Activated CD8-positive, alpha-beta memory T cell treated with anti-CD3 and anti-CD28 coated beads, Interleukin-2, amount 10 ng/mL, durations not matched to agents 7 days and 5 days (primary cell): ENCODE measurements around the gene PTGER3. TPM values are rescaled to one million over a fixed set of nuclear protein-coding genes. Genes with fewer than 3 reads are reported as not detected.
"Not testable (repeated sequence)": the region's sequence is repeated elsewhere in the genome, so short reads cannot be mapped to it uniquely, and the experiment has no call there.

Source experiments
- ATAC-seq: fragments of 150-1000 bp; cut with Tn5 transposase; one replicate; pipeline ENCODE4 v1.10.0; 2021; ENCODE audit warnings: moderate library complexity
- CTCF ChIA-PET: fragments of 350-600 bp; sonication (Branson Sonifier 250); formaldehyde crosslinking; loops from one replicate; lab custom pipeline; 2021; ENCODE audit warnings: antibody characterized with exemption; lab: Charles Lee
- DNase-seq: peaks from one replicate; pipeline ENCODE4 v3.0.0-alpha.2; 2020
- H3K27ac Mint-ChIP-seq: one replicate; pipeline ENCODE4 v1.8.0; 2021; ENCODE audit warnings: mild to moderate bottlenecking, mixed read lengths
- H3K27me3 Mint-ChIP-seq: one replicate; pipeline ENCODE4 v1.8.0; 2021; ENCODE audit warnings: mixed read lengths
- H3K36me3 Mint-ChIP-seq: one replicate; pipeline ENCODE4 v1.8.0; 2021; ENCODE audit warnings: mild to moderate bottlenecking, mixed read lengths
- H3K4me1 Mint-ChIP-seq: one replicate; pipeline ENCODE4 v1.8.0; 2021; ENCODE audit warnings: mixed read lengths
- H3K4me3 Mint-ChIP-seq: one replicate; pipeline ENCODE4 v1.8.0; 2021; ENCODE audit warnings: mild to moderate bottlenecking, moderate library complexity, mixed read lengths
- H3K9me3 Mint-ChIP-seq: one replicate; pipeline ENCODE4 v1.8.0; 2022; ENCODE audit warnings: low read depth, mixed read lengths
- total RNA-seq, 2 experiments: library from RNA; stranded (reverse); gene quantifications; one replicate each; pipeline ENCODE4 v1.2.3, GENCODE V29; 2021

PTGER3 gene
- total RNA-seq, 2 experiments from 2014 or later = 0.06 to 0.80 TPM

DNA sequence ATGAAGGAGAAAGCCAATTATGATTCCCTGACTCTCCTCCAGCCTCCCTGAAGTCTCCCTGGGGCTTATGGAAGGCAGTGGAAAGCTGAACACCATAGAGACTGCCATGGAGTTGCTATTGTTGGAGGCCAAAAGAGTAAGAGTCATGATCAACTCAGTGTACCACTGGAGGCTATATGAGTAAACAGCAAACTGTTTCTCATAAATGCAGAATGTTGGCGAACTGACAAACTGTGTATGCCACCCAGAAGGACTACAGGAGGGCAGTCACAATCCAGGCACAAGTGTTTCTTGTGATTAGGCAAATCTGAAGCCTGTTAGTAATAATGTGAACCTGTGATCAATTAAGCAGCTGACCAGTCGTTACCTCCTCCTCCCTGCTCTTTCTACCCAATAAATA lies 62.3 kb downstream of the PTGER3 start:
- H3K27ac Mint-ChIP-seq, H3K27me3 Mint-ChIP-seq, H3K4me3 Mint-ChIP-seq, H3K9me3 Mint-ChIP-seq, H3K36me3 Mint-ChIP-seq, DNase-seq, ATAC-seq, CTCF ChIA-PET, H3K4me1 Mint-ChIP-seq: not testable (repeated sequence)

DNA sequence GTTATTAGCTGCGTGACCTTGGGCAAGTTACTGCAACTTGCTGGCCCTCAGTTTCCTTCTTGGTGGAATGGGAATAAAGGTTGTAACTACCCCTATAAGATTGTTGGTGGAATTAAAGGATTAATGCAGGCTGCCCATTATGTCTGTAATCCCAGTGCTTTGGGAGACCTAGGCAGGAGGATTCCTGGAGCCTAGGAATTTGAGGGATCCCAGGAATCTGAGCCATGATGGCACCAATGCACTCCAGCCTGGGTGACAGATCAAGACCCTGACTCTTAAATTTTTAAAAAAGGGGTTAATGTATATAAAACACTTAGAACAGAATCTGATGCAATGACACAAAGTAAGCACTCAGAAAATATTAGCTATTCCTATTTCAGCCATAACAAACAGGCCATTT lies 67.3 kb downstream of the PTGER3 start:
- Mint-ChIP-seq H3K36me3 (no peaks in the 10 kb centered on the region), H3K27me3 (peaks cover 10% of the 10 kb centered on the region), H3K27ac (no peak overlapping the region), H3K9me3 (no peaks in the 10 kb centered on the region), H3K4me1 (no peaks in the 10 kb centered on the region), H3K4me3 (no peak overlapping the region)
- DNase-seq (no peak), ATAC-seq (no peak)
- CTCF ChIA-PET = no interaction called here

DNA sequence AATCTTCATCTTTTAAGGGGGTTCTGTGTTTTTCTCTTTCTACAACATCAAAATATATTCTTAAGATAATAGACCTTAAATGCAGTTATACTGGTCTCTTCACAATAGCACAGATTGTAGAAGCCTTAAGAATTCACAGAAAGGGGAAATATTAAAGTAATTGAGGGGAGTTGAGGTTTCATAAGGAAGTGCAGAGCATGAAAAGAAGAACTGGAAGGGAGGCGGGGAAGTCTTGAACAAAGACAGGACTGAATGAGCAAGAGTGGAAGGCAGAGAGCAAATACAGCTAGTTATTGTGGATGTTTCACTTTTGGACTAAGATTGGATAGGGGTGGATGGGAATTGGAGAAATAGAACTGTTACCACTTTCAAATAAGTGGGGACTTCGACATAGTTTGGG lies 67.7 kb downstream of the PTGER3 start:
- Mint-ChIP-seq H3K4me3 (no peak overlapping the region), H3K4me1 (no peaks in the 10 kb centered on the region), H3K36me3 (no peaks in the 10 kb centered on the region), H3K27me3 (peaks cover 10% of the 10 kb centered on the region), H3K9me3 (no peaks in the 10 kb centered on the region), H3K27ac (no peak overlapping the region)
- ATAC-seq = no peak
- no peak for DNase-seq
- CTCF ChIA-PET = no interaction called here

- H3K27me3 Mint-ChIP-seq = peaks cover 10% of the 10 kb centered on the region
- H3K27ac Mint-ChIP-seq = no peak overlapping the region
- H3K4me1 Mint-ChIP-seq = no peaks in the 10 kb centered on the region
- H3K9me3 Mint-ChIP-seq = no peaks in the 10 kb centered on the region
- ATAC-seq (no peak), DNase-seq (no peak)
- no peaks in the 10 kb centered on the region for H3K36me3 Mint-ChIP-seq
- CTCF ChIA-PET = no interaction called here
- H3K4me3 Mint-ChIP-seq = no peak overlapping the region
Measured at GRCh38 chr1:70979313-70979712, 68.3 kb downstream of the PTGER3 start.

DNA sequence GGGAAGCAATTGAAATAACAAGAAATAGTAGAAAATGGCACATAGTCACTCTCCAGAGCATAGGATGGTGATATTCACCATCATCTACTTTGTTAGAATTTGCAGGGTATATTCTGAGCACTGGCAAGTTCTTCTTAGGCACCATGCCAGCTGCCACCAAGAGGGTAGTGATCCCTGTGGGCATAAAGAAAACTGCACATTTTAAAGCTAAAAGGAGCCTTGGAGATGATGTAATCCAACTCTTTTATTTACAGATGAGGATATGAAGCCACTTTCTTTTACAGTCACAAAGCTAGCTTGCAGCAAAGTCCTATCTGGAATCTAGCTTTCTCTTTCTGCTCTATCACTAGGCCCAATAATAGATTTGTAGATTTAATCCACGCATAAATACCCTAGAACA lies 69.0 kb downstream of the PTGER3 start:
- CTCF ChIA-PET = no interaction called here
- no peak overlapping the region for H3K4me3 Mint-ChIP-seq
- no peaks in the 10 kb centered on the region for H3K9me3 Mint-ChIP-seq
- H3K4me1 Mint-ChIP-seq = no peaks in the 10 kb centered on the region
- ATAC-seq (no peak), DNase-seq (no peak)
- no peaks in the 10 kb centered on the region for H3K36me3 Mint-ChIP-seq
- peaks cover 10% of the 10 kb centered on the region for H3K27me3 Mint-ChIP-seq
- H3K27ac Mint-ChIP-seq = no peak overlapping the region

DNA sequence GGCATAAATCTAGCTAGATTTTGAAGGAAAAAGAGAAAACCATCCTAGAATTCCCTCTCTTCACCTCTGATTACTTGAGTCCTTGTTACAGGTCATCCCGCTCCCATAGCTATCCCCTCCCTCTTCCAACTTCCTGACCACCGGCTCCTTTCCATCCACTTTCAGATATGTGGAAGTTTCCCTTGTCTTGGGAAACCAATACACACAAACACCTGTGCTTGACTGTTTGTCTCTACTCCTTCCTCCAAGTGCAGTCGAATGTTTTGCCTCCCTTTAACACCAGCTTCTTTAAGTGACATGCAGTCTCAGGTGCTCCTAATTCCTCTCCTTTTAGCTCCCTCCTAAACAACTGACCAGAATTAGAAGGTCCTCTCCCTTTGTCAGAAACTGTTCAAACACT lies 70.0 kb downstream of the PTGER3 start:
- ATAC-seq = no peak
- Mint-ChIP-seq H3K27ac (no peak overlapping the region), H3K9me3 (no peaks in the 10 kb centered on the region), H3K4me1 (no peaks in the 10 kb centered on the region), H3K27me3 (peaks cover 8% of the 10 kb centered on the region), H3K36me3 (no peaks in the 10 kb centered on the region), H3K4me3 (no peak overlapping the region)
- DNase-seq = no peak
- CTCF ChIA-PET = interaction anchor here (1.1 kb wide), 1 partner anchor 11 kb away, joined by 3 read pairs; no protein-coding TSS in a partner anchor

GRCh38 chr1:70977041-70977440 lies 70.6 kb downstream of the PTGER3 start:
- ATAC-seq = no peak
- Mint-ChIP-seq H3K27ac (no peak overlapping the region), H3K9me3 (no peaks in the 10 kb centered on the region), H3K36me3 (no peaks in the 10 kb centered on the region), H3K4me3 (no peak overlapping the region), H3K4me1 (no peaks in the 10 kb centered on the region), H3K27me3 (peaks cover 5% of the 10 kb centered on the region)
- CTCF ChIA-PET = interaction anchor here (1.1 kb wide), 1 partner anchor 12 kb away, joined by 3 read pairs; no protein-coding TSS in a partner anchor
- no peak for DNase-seq

GRCh38 chr1:70973754-70974153 lies 73.9 kb downstream of the PTGER3 start:
- CTCF ChIA-PET = no interaction called here
- no peak for ATAC-seq

DNA sequence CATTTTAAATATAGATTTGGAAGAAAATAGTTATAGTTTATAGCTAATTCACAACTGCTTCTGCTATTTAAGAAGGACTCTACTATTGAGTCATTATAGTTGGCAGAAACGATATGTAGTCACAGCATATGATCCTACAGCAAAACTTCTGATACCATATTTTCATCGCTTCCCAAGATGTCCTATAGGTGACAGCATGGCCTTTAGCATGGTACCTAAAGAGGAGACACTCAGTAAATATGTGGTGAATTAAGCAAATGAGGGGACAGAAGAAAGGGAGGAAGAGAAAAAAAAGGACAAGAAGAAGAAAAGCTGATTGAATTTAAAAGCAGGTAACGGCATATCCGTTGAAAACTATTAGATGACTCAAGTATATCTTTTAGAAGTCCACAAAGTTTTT lies 77.2 kb downstream of the PTGER3 start:
- Mint-ChIP-seq H3K4me3 (no peak overlapping the region), H3K27ac (no peak overlapping the region), H3K4me1 (no peaks in the 10 kb centered on the region), H3K9me3 (no peaks in the 10 kb centered on the region), H3K27me3 (peaks cover 3% of the 10 kb centered on the region), H3K36me3 (no peaks in the 10 kb centered on the region)
- ATAC-seq (no peak), DNase-seq (no peak)
- CTCF ChIA-PET = no interaction called here

More at GRCh38 chr1:70973754-70974153, 73.9 kb downstream of the PTGER3 start:
- Mint-ChIP-seq H3K36me3 (no peaks in the 10 kb centered on the region), H3K9me3 (no peaks in the 10 kb centered on the region), H3K27me3 (peaks cover 2% of the 10 kb centered on the region), H3K4me3 (no peak overlapping the region), H3K4me1 (no peaks in the 10 kb centered on the region), H3K27ac (no peak overlapping the region)
- no peak for DNase-seq

GRCh38 chr1:70966018-70966638 lies 81.5 kb downstream of the PTGER3 start:
- ATAC-seq (no peak), DNase-seq (no peak)
- no peak overlapping the region for H3K4me3 Mint-ChIP-seq
- H3K27ac Mint-ChIP-seq = no peak overlapping the region
- H3K9me3 Mint-ChIP-seq = peaks cover 2% of the 10 kb centered on the region
- H3K4me1 Mint-ChIP-seq = no peaks in the 10 kb centered on the region
- CTCF ChIA-PET = no interaction called here
- H3K27me3 Mint-ChIP-seq = peaks cover 3% of the 10 kb centered on the region
- no peaks in the 10 kb centered on the region for H3K36me3 Mint-ChIP-seq

DNA sequence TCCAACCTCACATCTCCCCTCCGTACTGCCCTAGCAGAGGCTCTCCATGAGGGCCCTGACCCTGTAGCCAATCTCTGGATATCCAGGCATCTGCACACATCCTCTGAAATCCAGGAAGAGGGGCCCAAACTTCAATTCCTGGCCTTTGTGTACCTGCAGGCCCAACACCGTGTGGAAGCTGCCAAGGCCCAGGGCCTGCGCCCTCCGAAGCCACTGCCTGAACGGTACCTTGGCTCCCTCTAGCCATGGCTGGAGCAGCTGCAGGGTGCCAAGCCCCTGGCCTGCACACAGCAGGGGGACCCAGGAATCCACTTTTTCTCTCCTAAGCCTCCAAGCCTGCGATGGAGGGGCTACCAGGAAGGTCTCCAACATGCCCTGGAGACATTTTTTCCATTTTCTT lies 84.2 kb downstream of the PTGER3 start:
- H3K4me3 Mint-ChIP-seq = no peak overlapping the region
- CTCF ChIA-PET = no interaction called here

GRCh38 chr1:70961374-70961975 lies 86.1 kb downstream of the PTGER3 start:
- DNase-seq (no peak), ATAC-seq (no peak)
- Mint-ChIP-seq H3K27me3 (peaks cover 2% of the 10 kb centered on the region), H3K27ac (no peak overlapping the region), H3K4me1 (no peaks in the 10 kb centered on the region), H3K36me3 (no peaks in the 10 kb centered on the region), H3K9me3 (peaks cover 2% of the 10 kb centered on the region), H3K4me3 (no peak overlapping the region)
- CTCF ChIA-PET = no interaction called here

More for the DNA sequence above, 84.2 kb downstream of the PTGER3 start:
- no peaks in the 10 kb centered on the region for H3K36me3 Mint-ChIP-seq
- H3K27ac Mint-ChIP-seq = no peak overlapping the region
- ATAC-seq (no peak), DNase-seq (no peak)
- H3K27me3 Mint-ChIP-seq = peaks cover 5% of the 10 kb centered on the region
- H3K9me3 Mint-ChIP-seq = peaks cover 2% of the 10 kb centered on the region
- no peaks in the 10 kb centered on the region for H3K4me1 Mint-ChIP-seq

DNA sequence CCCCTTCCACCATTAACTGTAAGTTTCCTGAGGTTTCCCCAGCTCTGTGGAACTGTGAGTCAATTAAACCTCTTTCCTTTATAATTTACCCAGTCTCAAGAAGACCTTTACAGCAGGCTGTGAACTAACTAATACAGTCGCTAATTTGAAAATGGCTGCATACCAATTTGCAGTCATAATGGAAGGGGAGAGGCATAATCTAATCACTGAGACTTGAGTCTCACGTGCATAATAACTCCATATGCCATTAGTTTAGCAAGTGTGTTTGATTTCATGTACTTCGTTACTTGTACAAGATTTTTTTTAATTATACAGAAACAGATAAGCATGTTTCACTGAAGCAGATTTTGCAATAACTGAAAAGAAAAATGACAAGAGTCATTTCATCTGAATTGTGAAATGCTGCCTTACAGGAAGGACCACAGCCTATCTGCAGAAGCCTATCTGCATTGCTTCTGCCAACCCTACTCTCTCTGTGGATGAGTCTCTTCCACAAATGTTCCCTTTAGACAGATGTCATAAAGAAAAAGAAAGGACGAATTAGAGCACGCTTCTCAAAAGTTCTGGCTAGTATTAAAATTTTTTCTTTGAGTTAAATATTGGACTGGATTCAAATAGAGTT lies 99.1 kb downstream of the PTGER3 start:
- CTCF ChIA-PET = no interaction called here
- Mint-ChIP-seq H3K36me3 (no peaks in the 10 kb centered on the region), H3K27me3 (peaks cover 3% of the 10 kb centered on the region), H3K27ac (no peak overlapping the region), H3K4me3 (no peak overlapping the region), H3K4me1 (no peaks in the 10 kb centered on the region), H3K9me3 (peaks cover 2% of the 10 kb centered on the region)
- DNase-seq = no peak
- ATAC-seq = no peak

DNA sequence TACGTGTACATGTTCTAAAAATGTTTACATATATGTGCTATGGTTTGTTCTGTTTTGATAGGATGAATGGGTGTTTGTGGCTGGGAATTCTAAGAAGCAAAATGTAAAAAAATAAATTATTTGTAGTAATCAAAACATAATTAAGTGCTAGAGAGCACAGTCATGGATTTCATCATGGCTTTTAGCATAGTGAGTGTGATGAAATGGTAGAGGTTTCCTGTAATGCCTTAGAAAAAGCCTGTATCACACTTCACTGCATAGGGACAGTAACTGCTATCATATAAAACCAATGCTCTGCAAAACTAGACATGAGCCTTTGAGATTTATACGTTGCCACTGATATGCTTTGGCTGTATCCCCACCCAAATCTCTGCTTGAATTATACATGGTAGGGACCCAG lies 99.8 kb downstream of the PTGER3 start:
- peaks cover 2% of the 10 kb centered on the region for H3K9me3 Mint-ChIP-seq
- no peaks in the 10 kb centered on the region for H3K36me3 Mint-ChIP-seq
- no peak overlapping the region for H3K27ac Mint-ChIP-seq
- H3K4me1 Mint-ChIP-seq = no peaks in the 10 kb centered on the region
- no peak overlapping the region for H3K4me3 Mint-ChIP-seq
- no peak for DNase-seq
- no peak for ATAC-seq
- CTCF ChIA-PET = no interaction called here
- peaks cover 3% of the 10 kb centered on the region for H3K27me3 Mint-ChIP-seq
